ENCODE measurements around the gene TCIRG1. TPM values are rescaled to one million over a fixed set of nuclear protein-coding genes. Genes with fewer than 3 reads are reported as not detected.
"Not testable (repeated sequence)": the region's sequence is repeated elsewhere in the genome, so short reads cannot be mapped to it uniquely, and the experiment has no call there.

TCIRG1 gene, protein sequence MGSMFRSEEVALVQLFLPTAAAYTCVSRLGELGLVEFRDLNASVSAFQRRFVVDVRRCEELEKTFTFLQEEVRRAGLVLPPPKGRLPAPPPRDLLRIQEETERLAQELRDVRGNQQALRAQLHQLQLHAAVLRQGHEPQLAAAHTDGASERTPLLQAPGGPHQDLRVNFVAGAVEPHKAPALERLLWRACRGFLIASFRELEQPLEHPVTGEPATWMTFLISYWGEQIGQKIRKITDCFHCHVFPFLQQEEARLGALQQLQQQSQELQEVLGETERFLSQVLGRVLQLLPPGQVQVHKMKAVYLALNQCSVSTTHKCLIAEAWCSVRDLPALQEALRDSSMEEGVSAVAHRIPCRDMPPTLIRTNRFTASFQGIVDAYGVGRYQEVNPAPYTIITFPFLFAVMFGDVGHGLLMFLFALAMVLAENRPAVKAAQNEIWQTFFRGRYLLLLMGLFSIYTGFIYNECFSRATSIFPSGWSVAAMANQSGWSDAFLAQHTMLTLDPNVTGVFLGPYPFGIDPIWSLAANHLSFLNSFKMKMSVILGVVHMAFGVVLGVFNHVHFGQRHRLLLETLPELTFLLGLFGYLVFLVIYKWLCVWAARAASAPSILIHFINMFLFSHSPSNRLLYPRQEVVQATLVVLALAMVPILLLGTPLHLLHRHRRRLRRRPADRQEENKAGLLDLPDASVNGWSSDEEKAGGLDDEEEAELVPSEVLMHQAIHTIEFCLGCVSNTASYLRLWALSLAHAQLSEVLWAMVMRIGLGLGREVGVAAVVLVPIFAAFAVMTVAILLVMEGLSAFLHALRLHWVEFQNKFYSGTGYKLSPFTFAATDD
- polyA plus RNA-seq (2011; rRNA removed) (56.0 and 111 TPM in 2 replicates), polyA minus RNA-seq (2011; rRNA and poly(A)+ RNA removed) (58.8 and 76.7 TPM in 2 replicates)

DNA sequence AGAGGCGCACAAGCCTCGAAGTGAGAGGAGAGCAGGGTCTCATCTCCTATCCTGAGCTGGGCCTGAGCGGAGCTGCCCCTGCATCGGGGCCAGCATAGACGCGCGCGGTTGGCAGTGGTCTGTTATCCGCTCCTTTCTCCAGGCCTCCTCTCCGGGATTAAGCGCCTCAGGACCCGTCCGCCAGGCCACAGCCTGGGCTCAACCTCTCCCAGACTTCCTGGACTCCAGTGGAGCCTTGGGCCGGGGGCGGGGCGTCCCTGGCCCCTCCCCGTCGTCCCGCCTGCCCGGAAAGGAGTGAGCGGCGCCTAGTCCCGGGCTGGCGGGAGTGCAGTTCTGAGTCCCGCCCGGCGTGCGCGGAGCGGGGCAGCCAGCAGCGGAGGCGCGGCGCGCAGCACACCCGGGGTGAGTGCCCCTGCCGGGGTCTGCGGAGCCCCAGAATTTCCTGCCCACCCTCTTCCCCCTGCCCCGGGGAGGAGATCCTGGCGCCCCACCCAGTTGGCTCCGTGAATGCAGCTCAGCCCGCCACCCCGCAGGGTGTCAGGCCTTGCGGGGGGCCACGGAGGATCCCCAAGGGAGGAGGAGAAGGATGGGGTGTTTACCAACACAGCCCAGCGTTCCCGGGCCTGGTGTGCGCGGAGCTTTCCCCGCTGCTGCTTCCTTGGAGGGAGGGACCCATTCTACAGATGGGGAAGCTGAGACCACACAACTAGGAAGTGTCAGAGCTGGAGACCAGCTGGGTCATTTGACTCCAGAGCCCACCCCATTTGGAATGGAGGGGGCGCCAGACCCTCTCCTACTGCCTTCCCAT is at the start of gene TCIRG1:
Gene TCIRG1 (plus strand): TSS at position 308 of the 808 bp plus-strand sequence. CDS start 2,247 bp downstream, outside the sequence.
- H3K27me3 ChIP-seq (ENCODE audit: control insufficient read depth, insufficient read depth, low read length), result no peaks in the 10 kb centered on the region
- peak within 1 kb of the TSS; percentile 66 for H3K4me3 ChIP-seq (ENCODE audit: low read depth, low read length)
- POLR2A ChIA-PET, result no interaction called here
- H3K36me3 ChIP-seq (ENCODE audit: control insufficient read depth, insufficient read depth, low read length), result peaks cover 15% of the 10 kb centered on the region
- CTCF ChIA-PET, result interaction anchor here (1.6 kb wide), 1 partner anchor 13 kb away, joined by 4 read pairs; no protein-coding TSS in a partner anchor
- TF ChIP-seq, protein P1, sequence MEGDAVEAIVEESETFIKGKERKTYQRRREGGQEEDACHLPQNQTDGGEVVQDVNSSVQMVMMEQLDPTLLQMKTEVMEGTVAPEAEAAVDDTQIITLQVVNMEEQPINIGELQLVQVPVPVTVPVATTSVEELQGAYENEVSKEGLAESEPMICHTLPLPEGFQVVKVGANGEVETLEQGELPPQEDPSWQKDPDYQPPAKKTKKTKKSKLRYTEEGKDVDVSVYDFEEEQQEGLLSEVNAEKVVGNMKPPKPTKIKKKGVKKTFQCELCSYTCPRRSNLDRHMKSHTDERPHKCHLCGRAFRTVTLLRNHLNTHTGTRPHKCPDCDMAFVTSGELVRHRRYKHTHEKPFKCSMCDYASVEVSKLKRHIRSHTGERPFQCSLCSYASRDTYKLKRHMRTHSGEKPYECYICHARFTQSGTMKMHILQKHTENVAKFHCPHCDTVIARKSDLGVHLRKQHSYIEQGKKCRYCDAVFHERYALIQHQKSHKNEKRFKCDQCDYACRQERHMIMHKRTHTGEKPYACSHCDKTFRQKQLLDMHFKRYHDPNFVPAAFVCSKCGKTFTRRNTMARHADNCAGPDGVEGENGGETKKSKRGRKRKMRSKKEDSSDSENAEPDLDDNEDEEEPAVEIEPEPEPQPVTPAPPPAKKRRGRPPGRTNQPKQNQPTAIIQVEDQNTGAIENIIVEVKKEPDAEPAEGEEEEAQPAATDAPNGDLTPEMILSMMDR (IDR thresholded peaks at IDR 0.05; ENCODE audit: insufficient read depth, low read depth, low read length), result no peak
- DNase-seq (ENCODE audit: low read depth), result peak; percentile 35

DNA sequence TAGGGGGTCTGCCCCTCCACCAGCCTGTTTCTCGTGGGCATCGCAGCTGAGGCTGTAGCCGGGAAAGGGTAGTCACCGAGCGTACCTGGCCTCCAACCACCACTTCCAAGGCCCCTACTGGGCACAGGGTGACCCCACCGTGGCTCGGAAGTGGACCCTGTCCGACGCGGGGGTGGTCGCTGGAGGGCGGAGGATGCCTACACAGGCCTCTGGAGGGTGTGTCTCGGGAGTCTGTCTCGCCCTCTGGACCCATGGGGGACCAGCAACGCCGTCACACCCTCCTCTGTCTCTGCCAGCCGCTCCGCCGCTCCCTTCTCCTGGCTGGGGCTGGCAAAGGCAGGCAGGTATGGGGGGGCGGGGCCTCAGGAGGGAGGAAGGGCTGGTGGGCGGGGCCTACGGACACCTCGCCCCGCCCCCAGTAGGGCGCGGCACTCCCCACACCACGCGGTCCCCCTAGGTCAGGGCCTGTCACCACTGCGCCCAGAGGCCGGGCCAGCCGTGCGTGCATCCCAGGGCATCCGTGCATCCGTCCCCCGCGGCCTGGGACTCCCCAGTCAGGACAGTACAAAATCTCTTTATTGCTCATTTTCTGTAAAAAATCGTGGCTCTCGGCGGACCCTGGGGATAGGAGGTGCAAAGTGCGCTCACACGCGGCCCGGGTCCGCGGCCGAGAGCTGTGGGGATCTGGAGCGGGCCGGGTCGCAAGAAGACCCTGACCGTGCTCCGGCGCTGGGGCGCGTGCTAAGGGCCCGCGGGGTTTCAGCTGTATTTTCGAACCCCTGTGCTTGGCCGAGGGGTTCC is 48.1 kb upstream of the TCIRG1 start:
- CTCF ChIA-PET; H3K36me3 ChIP-seq (ENCODE audit: control insufficient read depth, insufficient read depth, low read length); DNase-seq (ENCODE audit: low read depth); H3K27me3 ChIP-seq (ENCODE audit: control insufficient read depth, insufficient read depth, low read length); POLR2A ChIA-PET; H3K4me3 ChIP-seq (ENCODE audit: low read depth, low read length): not testable (repeated sequence)

DNA sequence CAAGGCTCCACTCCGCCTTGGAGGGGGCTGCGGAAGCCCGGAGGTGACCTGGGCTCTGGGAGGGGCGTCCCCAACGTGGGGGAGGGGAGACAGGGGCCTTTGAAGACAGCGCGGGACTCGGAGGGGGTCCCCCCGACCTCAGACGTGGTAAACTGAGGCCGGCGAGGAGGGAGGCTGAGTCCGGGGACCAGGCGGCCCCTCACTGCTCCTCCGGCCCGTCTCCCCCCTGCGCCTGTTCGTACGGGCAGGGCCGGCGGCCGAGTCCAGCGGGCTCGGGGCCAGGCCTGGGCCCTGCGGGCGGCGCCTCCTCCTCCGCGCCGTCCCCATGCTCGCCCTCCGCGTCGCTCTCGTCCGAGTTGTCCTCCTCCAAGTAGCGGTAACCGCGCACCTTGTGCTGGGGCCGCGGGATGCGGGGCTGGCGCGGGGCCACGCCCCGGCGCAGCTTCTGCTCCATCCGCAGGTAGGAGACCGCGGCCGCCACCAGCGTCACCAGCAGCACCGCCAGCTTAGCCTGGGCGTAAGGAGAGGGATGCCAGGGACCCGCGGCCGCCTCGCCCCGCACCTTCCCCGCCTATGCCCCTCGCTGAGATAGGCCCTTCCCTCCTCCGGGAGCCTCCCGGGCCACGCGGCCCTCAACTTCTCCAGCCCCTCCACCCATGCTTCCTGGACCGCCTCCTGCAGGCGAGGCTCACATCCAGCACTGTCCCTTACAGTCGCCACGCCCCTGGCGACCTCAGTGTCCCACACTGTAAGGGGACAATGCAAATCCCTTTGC is 47.3 kb upstream of the TCIRG1 start:
- DNase-seq (ENCODE audit: low read depth); POLR2A ChIA-PET; CTCF ChIA-PET; H3K4me3 ChIP-seq (ENCODE audit: low read depth, low read length); H3K36me3 ChIP-seq (ENCODE audit: control insufficient read depth, insufficient read depth, low read length); H3K27me3 ChIP-seq (ENCODE audit: control insufficient read depth, insufficient read depth, low read length): not testable (repeated sequence)

DNA sequence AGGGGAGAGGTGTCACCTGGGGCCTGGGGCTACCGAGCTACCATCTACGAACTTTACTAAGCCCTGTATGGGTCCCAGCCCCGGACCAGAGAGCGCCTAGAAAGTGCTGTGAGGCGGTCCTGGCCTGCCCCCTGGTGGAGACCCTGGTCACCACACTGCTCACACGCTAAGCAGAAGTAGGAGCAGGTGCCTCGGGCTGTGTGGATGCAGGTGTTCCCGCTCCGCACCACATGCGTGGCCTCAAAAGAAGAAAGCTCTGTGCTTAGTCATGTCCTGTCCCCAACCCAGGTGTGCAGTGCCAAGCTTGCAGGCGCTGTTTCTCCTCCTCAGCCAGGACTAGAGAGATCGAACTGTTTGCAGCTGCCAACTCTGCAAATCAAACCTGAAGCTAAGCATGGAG is 45.0 kb upstream of the TCIRG1 start:
- TF ChIP-seq, protein P1 (IDR thresholded peaks at IDR 0.05; ENCODE audit: insufficient read depth, low read depth, low read length), result peak; percentile 56
- DNase-seq (ENCODE audit: low read depth); H3K36me3 ChIP-seq (ENCODE audit: control insufficient read depth, insufficient read depth, low read length); POLR2A ChIA-PET; H3K4me3 ChIP-seq (ENCODE audit: low read depth, low read length); H3K27me3 ChIP-seq (ENCODE audit: control insufficient read depth, insufficient read depth, low read length): not testable (repeated sequence)
- CTCF ChIA-PET, result interaction anchor here (0.9 to 1.3 kb wide), 3 partner anchors 9 to 72 kb away, joined by 3 to 5 read pairs (median 3); no protein-coding TSS in a partner anchor

DNA sequence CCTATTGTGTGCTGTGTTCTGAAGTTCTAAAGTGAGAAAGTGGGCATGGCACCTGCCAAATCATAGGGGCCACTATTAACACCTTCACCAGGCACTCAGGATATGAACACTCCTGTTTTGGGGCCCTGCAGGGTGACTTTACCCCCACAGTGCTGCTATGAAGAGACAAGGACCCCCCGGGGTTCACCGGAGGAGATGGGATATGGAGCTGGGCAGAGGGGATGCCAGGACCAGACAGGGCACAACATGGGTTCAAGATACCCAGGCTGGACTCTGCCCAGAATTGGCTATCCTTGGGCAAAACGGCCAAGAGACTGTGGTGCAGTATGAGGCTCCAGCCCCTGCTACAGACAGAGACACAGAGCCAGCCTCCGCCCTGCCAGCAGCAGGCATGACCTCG is 44.4 kb upstream of the TCIRG1 start:
- POLR2A ChIA-PET; H3K4me3 ChIP-seq (ENCODE audit: low read depth, low read length); H3K36me3 ChIP-seq (ENCODE audit: control insufficient read depth, insufficient read depth, low read length); DNase-seq (ENCODE audit: low read depth); H3K27me3 ChIP-seq (ENCODE audit: control insufficient read depth, insufficient read depth, low read length): not testable (repeated sequence)
- CTCF ChIA-PET, result interaction anchor here (0.9 to 1.3 kb wide), 3 partner anchors 8 to 72 kb away, joined by 3 to 5 read pairs (median 3); no protein-coding TSS in a partner anchor

DNA sequence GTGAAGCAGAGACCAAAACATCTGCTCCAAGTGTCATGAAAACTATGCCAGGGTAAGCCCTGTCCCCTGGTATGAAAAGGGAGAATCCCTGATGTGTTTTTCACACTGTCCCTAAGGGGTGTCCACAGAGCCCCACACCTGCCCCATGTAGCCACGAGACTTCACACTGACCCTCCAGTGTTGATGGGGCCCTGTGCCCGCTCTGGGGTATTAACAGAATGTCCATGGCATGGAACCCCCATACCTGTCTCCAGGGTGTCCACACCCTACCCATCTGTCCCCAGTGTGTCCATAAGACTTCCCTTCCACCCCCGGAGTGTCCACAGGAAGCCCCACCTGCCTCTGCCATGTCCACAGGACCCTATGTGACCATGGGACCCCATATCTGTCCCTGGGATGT is 43.7 kb upstream of the TCIRG1 start:
- CTCF ChIA-PET, result interaction anchor here (1.3 kb wide), 1 partner anchor 71 kb away, joined by 3 read pairs; no protein-coding TSS in a partner anchor
- POLR2A ChIA-PET; H3K36me3 ChIP-seq (ENCODE audit: control insufficient read depth, insufficient read depth, low read length); H3K4me3 ChIP-seq (ENCODE audit: low read depth, low read length); DNase-seq (ENCODE audit: low read depth); H3K27me3 ChIP-seq (ENCODE audit: control insufficient read depth, insufficient read depth, low read length): not testable (repeated sequence)

DNA sequence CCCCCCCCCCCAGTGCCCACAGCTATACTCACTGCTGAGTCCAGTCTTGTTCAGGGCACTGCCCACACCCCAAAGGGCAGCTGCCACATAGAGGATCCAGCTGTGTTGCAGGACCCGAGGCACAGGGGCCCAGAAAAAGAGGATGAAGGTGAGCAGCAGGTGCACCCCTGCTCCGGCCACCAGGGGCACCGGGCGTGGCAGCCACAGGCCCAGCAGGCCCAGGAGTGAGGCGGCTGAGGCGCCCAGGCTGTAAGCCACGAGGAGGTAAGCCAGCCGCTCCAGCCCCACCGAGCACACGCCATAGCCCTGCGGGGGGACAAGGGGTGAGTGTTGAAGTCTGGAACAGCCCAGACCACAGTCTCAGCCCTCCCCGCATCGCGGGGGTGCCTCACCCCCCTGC is 43.2 kb upstream of the TCIRG1 start:
- H3K27me3 ChIP-seq (ENCODE audit: control insufficient read depth, insufficient read depth, low read length); POLR2A ChIA-PET; CTCF ChIA-PET; DNase-seq (ENCODE audit: low read depth); H3K36me3 ChIP-seq (ENCODE audit: control insufficient read depth, insufficient read depth, low read length); H3K4me3 ChIP-seq (ENCODE audit: low read depth, low read length): not testable (repeated sequence)

Data from BJ (cell line).